NB4 (cell line): Measurements from ENCODE around the gene ERBIN.

Experiments used
- CTCF ChIP-seq: IDR thresholded peaks from one replicate; pipeline ENCODE4 v1.5.1; 2012; ENCODE audit warnings: low read depth, low read length
- POLR2A ChIP-seq: IDR thresholded peaks from 2 replicates; pipeline ENCODE4 v1.6.1; 2011; ENCODE audit warnings: mild to moderate bottlenecking; ENCODE audit not compliant: insufficient read length; ENCODE audit errors: extremely low read depth

- TF ChIP-seq CTCF (no peak), POLR2A (no peak)
Observed at GRCh38 chr5:65970481-65971367, 44.3 kb downstream of the ERBIN start.
